Tibial nerve (tissue), 4 donors: ENCODE measurements around the gene EXOC6B. TPM values are rescaled to one million over a fixed set of nuclear protein-coding genes. Genes with fewer than 3 reads are reported as not detected.
"Not testable (repeated sequence)": the region's sequence is repeated elsewhere in the genome, so short reads cannot be mapped to it uniquely, and the experiment has no call there.

Source experiments
- DNase-seq, 2 donors: peaks; one replicate each; pipeline ENCODE4 v3.0.0-alpha.2; 2019; ENCODE audit warnings: low spot score in 2 of 2
- H3K27ac ChIP-seq, 4 donors: fragments of 200-600 bp; sonication (generic) in 3 of 4; one replicate each; pipeline ENCODE4 v1.5.1; 2017 to 2019; ENCODE audit warnings: mild to moderate bottlenecking in 1 of 4
- H3K27me3 ChIP-seq, 2 donors: fragments of 200-600 bp; sonication (generic) in 1 of 2; one replicate each; pipeline versions ENCODE4 v1.5.1 to v1.6.0; 2017 to 2019
- H3K36me3 ChIP-seq, 3 donors: fragments of 200-600 bp; sonication (generic); one replicate each; pipeline ENCODE4 v1.5.1; 2018 to 2019
- H3K4me1 ChIP-seq, 4 donors: fragments of 200-600 bp; sonication (generic) in 3 of 4; one replicate each; pipeline ENCODE4 v1.5.1; 2017 to 2019
- H3K4me3 ChIP-seq, 4 donors: fragments of 200-600 bp; sonication (generic) in 3 of 4; one replicate each; pipeline ENCODE4 v1.5.1; 2017 to 2019; ENCODE audit warnings: mild to moderate bottlenecking in 1 of 4, moderate library complexity in 1 of 4
- H3K9me3 ChIP-seq, 4 donors: fragments of 200-600 bp; sonication (generic) in 3 of 4; one replicate each; pipeline ENCODE4 v1.5.1; 2017 to 2019
- EP300 ChIP-seq, 2 donors: sonication (generic); formaldehyde crosslinking; IDR thresholded peaks; one replicate each; pipeline ENCODE4 v1.6.1; 2017; ENCODE audit warnings: antibody characterized with exemption in 2 of 2, mild to moderate bottlenecking in 1 of 2
- POLR2A ChIP-seq, 2 donors: fragments of 450-650 bp; IDR thresholded peaks; one replicate each; pipeline ENCODE4 v1.6.1; 2017; ENCODE audit warnings: antibody characterized with exemption in 2 of 2, mild to moderate bottlenecking in 2 of 2, moderate library complexity in 2 of 2
- WGBS, 2 donors: methylation state at CpG; one replicate each; pipeline ENCODE4 v1.1.5; 2018; 5-methylcytosine and 5-hydroxymethylcytosine counted together
- total RNA-seq, 4 donors: library from RNA; depleted of rRNA; stranded (reverse); fragments of >200 nt; gene quantifications; one replicate each; pipeline ENCODE4 v1.1.0, GENCODE V29; 2016
- TF ChIP-seq, protein P1 (sequence below), 5 experiments: fragments of 200-600 bp in 3 of 5; fragments of 450-650 bp in 2 of 5; sonication (generic) in 3 of 5; IDR thresholded peaks; one replicate each; pipeline ENCODE4 v1.5.1; 2016 to 2019; ENCODE audit warnings: antibody characterized with exemption in 5 of 5, mild to moderate bottlenecking in 3 of 5, moderate library complexity in 2 of 5

Gene EXOC6B
- total RNA-seq, 4 donors from 2014 or later: 22.1 to 41.1 (median 30.3) TPM

DNA sequence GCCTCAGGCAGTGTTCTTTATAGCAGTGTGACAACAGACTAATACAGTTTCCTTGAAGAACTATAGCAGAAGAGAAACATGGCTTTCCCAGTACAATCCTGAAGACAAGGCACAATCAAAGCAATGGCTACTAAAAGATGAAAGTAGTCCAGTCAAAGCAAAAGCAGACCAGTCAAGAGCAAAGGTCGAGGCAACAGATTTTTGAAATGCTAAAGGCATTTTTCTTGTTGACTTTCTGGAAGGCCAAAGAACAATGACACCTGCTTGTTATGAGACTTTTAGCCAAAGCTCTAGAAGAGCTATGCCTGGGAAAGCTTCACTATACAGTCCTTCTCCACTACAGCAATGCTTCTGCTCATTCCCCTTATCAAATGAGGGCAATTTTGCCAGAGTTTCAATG lies 269.9 kb downstream of the EXOC6B start:
- TF ChIP-seq POLR2A (IDR thresholded peaks at IDR 0.05) (no peak), EP300 (IDR thresholded peaks at IDR 0.05) (no peak)
- TF ChIP-seq, protein P1, sequence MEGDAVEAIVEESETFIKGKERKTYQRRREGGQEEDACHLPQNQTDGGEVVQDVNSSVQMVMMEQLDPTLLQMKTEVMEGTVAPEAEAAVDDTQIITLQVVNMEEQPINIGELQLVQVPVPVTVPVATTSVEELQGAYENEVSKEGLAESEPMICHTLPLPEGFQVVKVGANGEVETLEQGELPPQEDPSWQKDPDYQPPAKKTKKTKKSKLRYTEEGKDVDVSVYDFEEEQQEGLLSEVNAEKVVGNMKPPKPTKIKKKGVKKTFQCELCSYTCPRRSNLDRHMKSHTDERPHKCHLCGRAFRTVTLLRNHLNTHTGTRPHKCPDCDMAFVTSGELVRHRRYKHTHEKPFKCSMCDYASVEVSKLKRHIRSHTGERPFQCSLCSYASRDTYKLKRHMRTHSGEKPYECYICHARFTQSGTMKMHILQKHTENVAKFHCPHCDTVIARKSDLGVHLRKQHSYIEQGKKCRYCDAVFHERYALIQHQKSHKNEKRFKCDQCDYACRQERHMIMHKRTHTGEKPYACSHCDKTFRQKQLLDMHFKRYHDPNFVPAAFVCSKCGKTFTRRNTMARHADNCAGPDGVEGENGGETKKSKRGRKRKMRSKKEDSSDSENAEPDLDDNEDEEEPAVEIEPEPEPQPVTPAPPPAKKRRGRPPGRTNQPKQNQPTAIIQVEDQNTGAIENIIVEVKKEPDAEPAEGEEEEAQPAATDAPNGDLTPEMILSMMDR (IDR thresholded peaks at IDR 0.05): no peak
- H3K36me3 ChIP-seq: peaks cover 0 to 16% (median 0%) of the 10 kb centered on the region in 3 donors
- H3K4me3 ChIP-seq: no peak overlapping the region
- no peak overlapping the region for H3K27ac ChIP-seq
- H3K27me3 ChIP-seq: no peaks in the 10 kb centered on the region
- H3K9me3 ChIP-seq: peaks cover 0 to 15% (median 0%) of the 10 kb centered on the region in 4 donors
- no peak for DNase-seq
- peaks cover 0 to 5% (median 0%) of the 10 kb centered on the region in 4 donors for H3K4me1 ChIP-seq
- 92 to 100% methylated on average over 1 of the region's 1 CpG for WGBS, 2 donors

DNA sequence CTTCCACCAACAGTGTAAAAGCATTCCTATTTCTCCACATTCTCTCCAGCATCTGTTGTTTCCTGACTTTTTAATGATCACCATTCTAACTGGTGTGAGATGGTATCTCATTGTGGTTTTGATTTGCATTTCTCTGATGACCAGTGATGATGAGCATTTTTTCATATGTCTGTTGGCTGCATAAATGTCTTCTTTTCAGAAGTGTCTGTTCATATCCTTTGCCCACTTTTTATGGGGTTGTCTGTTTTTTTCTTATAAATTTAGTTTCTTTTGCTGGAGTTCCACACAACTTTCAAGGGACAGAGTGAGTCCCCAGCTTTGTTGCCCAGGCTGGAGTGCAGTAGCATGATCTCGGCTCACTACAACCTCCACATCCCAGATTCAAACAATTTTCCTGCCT lies 270.5 kb downstream of the EXOC6B start:
- not testable (repeated sequence) for H3K27ac ChIP-seq, H3K4me1 ChIP-seq, H3K4me3 ChIP-seq, DNase-seq, H3K27me3 ChIP-seq
- 100% methylated on average over 1 of the region's 1 CpG for WGBS, 2 donors
- Histone ChIP-seq H3K36me3 (peaks cover 0 to 16% (median 0%) of the 10 kb centered on the region in 3 donors), H3K9me3 (peaks cover 0 to 15% (median 0%) of the 10 kb centered on the region in 4 donors)

DNA sequence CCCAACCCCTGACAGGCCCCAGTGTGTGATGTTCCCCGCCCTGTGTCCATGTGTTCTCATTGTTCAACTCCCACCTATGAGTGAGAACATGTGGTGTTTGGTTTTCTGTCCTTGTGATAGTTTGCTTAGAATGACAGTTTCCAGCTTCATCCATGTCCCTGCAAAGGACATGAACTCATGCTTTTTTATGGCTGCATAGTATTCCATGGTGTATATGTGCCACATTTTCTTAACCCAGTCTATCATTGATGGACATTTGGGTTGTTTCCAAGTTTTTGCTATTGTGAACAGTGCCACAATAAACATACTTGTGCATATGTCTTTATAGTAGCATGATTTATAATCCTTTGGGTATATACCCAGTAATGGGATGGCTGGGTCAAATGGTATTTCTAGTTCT lies 270.9 kb downstream of the EXOC6B start:
- peaks cover 0 to 16% (median 0%) of the 10 kb centered on the region in 3 donors for H3K36me3 ChIP-seq
- H3K4me3 ChIP-seq, H3K4me1 ChIP-seq, H3K27me3 ChIP-seq, DNase-seq, H3K27ac ChIP-seq: not testable (repeated sequence)
- peaks cover 0 to 15% (median 0%) of the 10 kb centered on the region in 4 donors for H3K9me3 ChIP-seq
- WGBS, 2 donors: 92 to 100% methylated on average over 1 of the region's 1 CpG

DNA sequence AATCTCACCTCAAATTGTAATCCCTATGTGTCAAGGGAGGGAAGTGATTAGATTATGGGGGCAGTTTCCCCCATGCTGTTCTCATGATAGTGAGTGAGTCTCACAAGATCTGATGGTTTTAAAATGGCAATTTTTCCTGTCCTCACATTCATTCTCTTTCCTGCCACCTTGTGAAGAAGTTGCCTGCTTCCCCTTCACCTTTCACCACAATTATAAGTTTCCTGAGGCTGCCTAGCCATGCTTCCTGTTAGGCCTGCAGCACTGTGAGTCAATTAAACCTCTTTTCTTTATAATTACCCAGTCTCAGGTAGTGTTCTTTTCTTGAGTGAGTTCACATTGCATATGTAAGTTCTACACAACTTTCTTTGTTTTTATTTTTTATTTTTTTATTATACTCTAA lies 271.5 kb downstream of the EXOC6B start:
- TF ChIP-seq EP300 (IDR thresholded peaks at IDR 0.05): no peak
- TF ChIP-seq, protein P1 (IDR thresholded peaks at IDR 0.05): no peak
- no peak for TF ChIP-seq POLR2A (IDR thresholded peaks at IDR 0.05)
- H3K27ac ChIP-seq: no peak overlapping the region
- H3K4me3 ChIP-seq: no peak overlapping the region
- H3K27me3 ChIP-seq: no peaks in the 10 kb centered on the region
- H3K4me1 ChIP-seq: no peaks in the 10 kb centered on the region
- H3K36me3 ChIP-seq: peaks cover 0 to 16% (median 0%) of the 10 kb centered on the region in 3 donors
- peaks cover 0 to 15% (median 0%) of the 10 kb centered on the region in 4 donors for H3K9me3 ChIP-seq
- DNase-seq: no peak

DNA sequence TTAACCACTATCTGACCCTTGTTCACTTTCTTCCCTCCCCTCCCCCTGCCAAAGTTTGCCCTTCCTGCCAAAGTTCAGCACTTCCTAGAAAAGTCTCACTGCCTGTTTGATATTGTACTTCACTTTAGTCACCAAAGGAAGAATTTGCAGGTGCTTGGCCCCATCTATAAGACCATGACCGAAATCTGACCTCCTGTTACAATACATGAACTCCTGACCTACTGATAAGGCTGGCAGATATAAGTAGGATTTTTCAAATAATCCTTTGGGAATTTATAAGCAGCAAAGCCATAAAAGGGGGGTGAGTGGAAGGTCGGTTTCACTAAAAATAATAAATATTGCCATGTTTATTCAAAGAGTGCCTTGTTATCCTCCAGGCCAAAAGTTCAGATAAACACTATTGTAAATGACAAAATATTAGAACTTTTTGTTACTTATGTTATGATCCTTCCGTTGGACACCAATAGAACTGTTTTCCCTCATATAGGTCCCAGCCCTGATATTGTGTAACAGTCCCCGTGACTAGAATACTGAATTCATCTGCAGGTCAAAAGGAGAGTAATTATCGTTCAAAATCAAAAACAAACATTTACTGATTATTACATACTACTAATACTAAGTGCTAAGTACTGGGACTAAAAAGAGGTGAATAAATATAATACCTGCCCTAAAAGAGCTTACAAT lies 277.6 kb downstream of the EXOC6B start:
- no peak for DNase-seq
- H3K4me1 ChIP-seq: no peaks in the 10 kb centered on the region
- no peak overlapping the region for H3K4me3 ChIP-seq
- H3K36me3 ChIP-seq: no peaks in the 10 kb centered on the region
- 65 to 68% methylated on average over 5 of the region's 5 CpGs for WGBS, 2 donors
- H3K27ac ChIP-seq: no peak overlapping the region
- TF ChIP-seq POLR2A (IDR thresholded peaks at IDR 0.05): no peak
- TF ChIP-seq, protein P1 (IDR thresholded peaks at IDR 0.05): no peak
- no peak for TF ChIP-seq EP300 (IDR thresholded peaks at IDR 0.05)
- H3K27me3 ChIP-seq: no peaks in the 10 kb centered on the region
- no peaks in the 10 kb centered on the region for H3K9me3 ChIP-seq

DNA sequence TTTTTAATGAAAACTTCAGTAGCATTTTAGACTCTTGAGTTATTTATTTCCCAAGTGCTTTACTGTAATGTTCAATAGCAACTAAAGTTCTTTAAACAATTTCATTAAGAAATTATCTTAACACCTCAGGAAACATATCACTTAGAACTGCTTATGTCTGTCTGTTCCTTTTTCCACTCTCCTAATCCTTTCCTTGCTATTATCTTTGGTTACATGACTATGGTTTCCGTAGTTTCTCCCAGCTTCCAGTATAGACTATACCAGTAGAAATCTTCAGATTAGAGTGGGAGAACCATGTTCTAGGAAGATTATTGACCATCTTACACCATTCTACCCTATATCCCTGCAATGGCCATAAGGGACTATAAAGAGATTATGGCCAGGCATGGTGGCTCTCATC lies 280.0 kb downstream of the EXOC6B start:
- H3K9me3 ChIP-seq: no peaks in the 10 kb centered on the region
- H3K36me3 ChIP-seq: no peaks in the 10 kb centered on the region
- no peak overlapping the region for H3K4me3 ChIP-seq
- no peak for TF ChIP-seq EP300 (IDR thresholded peaks at IDR 0.05)
- H3K4me1 ChIP-seq: no peaks in the 10 kb centered on the region
- no peak overlapping the region for H3K27ac ChIP-seq
- H3K27me3 ChIP-seq: no peaks in the 10 kb centered on the region
- 97 to 100% methylated on average over 1 of the region's 1 CpG for WGBS, 2 donors
- DNase-seq: no peak

DNA sequence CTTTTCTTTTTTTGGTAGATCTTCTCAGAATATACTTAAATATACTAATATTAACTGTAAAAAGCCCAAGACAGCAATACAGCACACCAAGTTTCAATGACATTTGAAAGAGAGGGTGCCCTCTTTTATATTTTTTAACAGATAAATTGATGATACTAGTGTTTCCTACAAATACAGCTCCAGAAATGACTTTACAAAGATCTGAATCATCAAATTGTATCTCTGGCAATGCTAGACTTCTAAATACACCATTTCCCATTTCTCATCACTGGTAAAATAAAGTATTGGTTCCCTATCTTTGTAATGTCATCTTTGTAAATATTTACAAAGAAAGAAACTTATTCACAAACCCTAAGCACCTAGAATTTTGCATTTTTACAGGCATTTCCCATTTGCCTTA lies 281.3 kb downstream of the EXOC6B start:
- no peak for TF ChIP-seq POLR2A (IDR thresholded peaks at IDR 0.05)
- TF ChIP-seq EP300 (IDR thresholded peaks at IDR 0.05): no peak
- TF ChIP-seq, protein P1 (IDR thresholded peaks at IDR 0.05): no peak

More for the DNA sequence above, 281.3 kb downstream of the EXOC6B start:
- no peak for DNase-seq
- H3K4me1 ChIP-seq: no peaks in the 10 kb centered on the region
- H3K9me3 ChIP-seq: no peaks in the 10 kb centered on the region
- H3K36me3 ChIP-seq: no peaks in the 10 kb centered on the region
- H3K4me3 ChIP-seq: no peak overlapping the region
- H3K27me3 ChIP-seq: no peaks in the 10 kb centered on the region
- no peak overlapping the region for H3K27ac ChIP-seq
